ENCODE measurements around the gene DUSP16.

DNA sequence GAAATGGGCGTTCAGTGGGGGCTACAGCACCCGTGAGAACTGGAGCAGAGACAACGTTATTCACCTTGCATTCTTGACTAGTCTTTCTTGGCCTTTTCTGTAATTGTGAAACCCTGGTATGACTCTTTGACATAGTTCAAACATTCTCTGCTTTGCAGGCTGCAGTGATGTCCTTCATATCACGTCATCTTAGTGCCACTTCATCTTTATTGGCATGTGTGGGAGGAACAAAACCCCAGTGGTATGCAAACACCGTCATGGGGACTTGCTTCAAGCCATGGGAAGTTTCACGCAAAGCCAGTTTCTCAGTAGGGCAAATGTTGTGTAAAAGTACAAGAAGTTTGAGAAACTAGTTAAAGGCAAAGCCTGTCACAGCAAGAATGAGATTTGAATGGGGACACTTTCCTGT, 20.2 kb upstream of the DUSP16 start:
- no peak for TF ChIP-seq POLR2A (IDR thresholded peaks at IDR 0.05; ENCODE audit: low read depth, low read length)
- 0 out of 2 replicates have a peak, but pooled peaks have one; percentile 44 for TF ChIP-seq POLR2AphosphoS5 (IDR thresholded peaks at IDR 0.05; ENCODE audit: low read depth, low read length)
- TF ChIP-seq SPI1 (IDR thresholded peaks at IDR 0.05; ENCODE audit: low read depth, low read length), result peak; percentile 83
- no peak for TF ChIP-seq TAF1 (IDR thresholded peaks at IDR 0.05; ENCODE audit: low read depth, low read length)
